CD14-positive monocyte (primary cell): ENCODE results near the gene EMD. TPM values are rescaled to one million over a fixed set of nuclear protein-coding genes. Genes with fewer than 3 reads are reported as not detected.

Experiments used
- DNase-seq, 3 donors: peaks; one replicate each; pipeline ENCODE4 v3.0.0-alpha.2; 2011 to 2022
- H2AFZ ChIP-seq: 2 replicates; pipeline ENCODE4 v1.6.0; 2012; ENCODE audit warnings: mild to moderate bottlenecking, low read depth, low read length, inconsistent platforms; ENCODE audit not compliant: insufficient read depth, poor library complexity, severe bottlenecking
- H3K27ac ChIP-seq, 2 donors: 1 replicate in 1 of 2; 2 replicates in 1 of 2; pipeline ENCODE4 v1.5.1; 2012 to 2013; ENCODE audit warnings: low read length in 2 of 2, control low read depth in 1 of 2, inconsistent platforms in 1 of 2, low read depth in 1 of 2, mild to moderate bottlenecking in 1 of 2
- H3K27me3 ChIP-seq, 2 donors: one replicate each; pipeline versions ENCODE4 v1.6.0 to v1.6.1; 2011 to 2013; ENCODE audit warnings: low read length in 2 of 2; ENCODE audit not compliant: control insufficient read depth in 2 of 2, insufficient read depth in 2 of 2
- H3K36me3 ChIP-seq, 2 donors: replicated peaks in 1 of 2; 1 replicate in 1 of 2; 2 replicates in 1 of 2; pipeline versions ENCODE4 v1.5.1 to v1.6.1; 2012 to 2013; ENCODE audit warnings: low read length in 2 of 2, control low read depth in 1 of 2, inconsistent platforms in 1 of 2, mild to moderate bottlenecking in 1 of 2; ENCODE audit not compliant: insufficient read depth in 2 of 2, control insufficient read depth in 1 of 2
- H3K4me1 ChIP-seq, 2 donors: 1 replicate in 1 of 2; 2 replicates in 1 of 2; pipeline versions ENCODE4 v1.5.1 to v1.6.1; 2012 to 2013; ENCODE audit warnings: low read length in 2 of 2, control low read depth in 1 of 2, inconsistent platforms in 1 of 2, mild to moderate bottlenecking in 1 of 2, moderate library complexity in 1 of 2; ENCODE audit not compliant: insufficient read depth in 2 of 2, control insufficient read depth in 1 of 2
- H3K4me2 ChIP-seq: replicated peaks from 2 replicates; pipeline ENCODE3; 2012; ENCODE audit warnings: low read length, moderate library complexity, mild to moderate bottlenecking; ENCODE audit not compliant: poor library complexity, severe bottlenecking; ENCODE audit errors: extremely low read depth
- H3K4me3 ChIP-seq, 3 experiments: fragments of 200-600 bp in 1 of 3; sonication (generic) in 1 of 3; replicated peaks in 1 of 3; 1 replicate in 2 of 3; 2 replicates in 1 of 3; pipeline ENCODE4 v1.5.1; 2011 to 2013; ENCODE audit warnings: low read length in 3 of 3, mild to moderate bottlenecking in 3 of 3, control low read depth in 2 of 3, low read depth in 2 of 3, inconsistent platforms in 1 of 3, moderate library complexity in 1 of 3
- H3K79me2 ChIP-seq: 2 replicates; pipeline ENCODE4 v1.6.0; 2012; ENCODE audit warnings: mild to moderate bottlenecking, control low read depth, inconsistent platforms, low read length, moderate library complexity; ENCODE audit not compliant: insufficient read depth
- H3K9ac ChIP-seq: 2 replicates; pipeline ENCODE4 v1.6.0; 2017; ENCODE audit warnings: low read length, mild to moderate bottlenecking; ENCODE audit not compliant: insufficient read depth, poor library complexity, severe bottlenecking
- H3K9me3 ChIP-seq, 2 donors: replicated peaks in 1 of 2; 1 replicate in 1 of 2; 2 replicates in 1 of 2; pipeline versions ENCODE4 v1.5.1 to v1.6.1; 2012 to 2013; ENCODE audit warnings: low read length in 2 of 2, control low read depth in 1 of 2; ENCODE audit not compliant: control insufficient read depth in 1 of 2, insufficient read depth in 1 of 2
- H4K20me1 ChIP-seq: 2 replicates; pipeline ENCODE4 v1.6.0; 2012; ENCODE audit warnings: mild to moderate bottlenecking, low read length, control low read depth, moderate library complexity; ENCODE audit not compliant: insufficient read depth
- H3K27ac Mint-ChIP-seq, 7 donors: one replicate each; pipeline ENCODE4 v1.8.0; 2020; ENCODE audit warnings: mild to moderate bottlenecking in 7 of 7, mixed read lengths in 7 of 7, moderate library complexity in 6 of 7, inconsistent platforms in 2 of 7
- H3K27me3 Mint-ChIP-seq, 3 donors: one replicate each; pipeline ENCODE4 v1.8.0; 2021 to 2022; ENCODE audit warnings: low read depth in 3 of 3, mild to moderate bottlenecking in 3 of 3, mixed read lengths in 3 of 3, moderate library complexity in 3 of 3, inconsistent platforms in 1 of 3
- H3K36me3 Mint-ChIP-seq, 2 donors: one replicate each; pipeline ENCODE4 v1.8.0; 2020; ENCODE audit warnings: mixed read lengths in 2 of 2, inconsistent platforms in 1 of 2, mild to moderate bottlenecking in 1 of 2
- H3K4me1 Mint-ChIP-seq: one replicate; pipeline ENCODE4 v1.8.0; 2020; ENCODE audit warnings: mild to moderate bottlenecking, mixed read lengths
- H3K4me3 Mint-ChIP-seq, 2 donors: one replicate each; pipeline ENCODE4 v1.8.0; 2020; ENCODE audit warnings: mild to moderate bottlenecking in 2 of 2, mixed read lengths in 2 of 2, moderate library complexity in 1 of 2
- H3K9me3 Mint-ChIP-seq, 7 donors: one replicate each; pipeline ENCODE4 v1.8.0; 2020 to 2022; ENCODE audit warnings: mixed read lengths in 7 of 7, mild to moderate bottlenecking in 6 of 7, moderate library complexity in 6 of 7, inconsistent platforms in 2 of 7
- WGBS: methylation state at CpG from one replicate; pipeline ENCODE4 v1.1.5; 2013; ENCODE audit warnings: missing lambda C conversion rate; ENCODE audit not compliant: insufficient coverage; 5-methylcytosine and 5-hydroxymethylcytosine counted together
- intact Hi-C, 2 donors: fragments of 100-400 bp; cut with micrococcal nuclease; formaldehyde crosslinking; loops; one replicate each; pipeline versions ENCODE4 v1.15.0 to v1.15.1; 2023
- polyA plus RNA-seq, 3 donors: library from polyadenylated mRNA; depleted of rRNA in 1 of 3; unstranded in 2 of 3; stranded (reverse) in 1 of 3; fragments of 300-500 nt in 2 of 3; fragments of >200 nt in 1 of 3; fragmentation: Illumina TruSeq in 2 of 3; gene quantifications; 1 replicate in 2 of 3; 2 replicates in 1 of 3; pipeline ENCODE4 v1.2.3, GENCODE V29; 2012 to 2021
- TF ChIP-seq, protein P1 (sequence below): fragments of 200-600 bp; IDR thresholded peaks from one replicate; pipeline ENCODE4 v1.8.0; 2022; ENCODE audit warnings: antibody characterized with exemption, mild to moderate bottlenecking

Gene EMD
- polyA plus RNA-seq, 3 donors = 14.0 to 126 (median 17.6) TPM

- DNase-seq = no peak
- Histone ChIP-seq H3K36me3 (peaks cover 7 to 15% of the 10 kb centered on the region in 2 donors), H4K20me1 (no peaks in the 10 kb centered on the region), H3K9ac (no peak overlapping the region), H3K4me1 (peaks cover 34% of the 10 kb centered on the region in 2 donors), H3K4me2 (peak overlapping the region; percentile 74), H3K27ac (peak overlapping the region; percentile 80 to 89), H2AFZ (no peak overlapping the region), H3K4me3 (peak overlapping the region in 1 of 3 experiments; percentile 76), H3K27me3 (no peaks in the 10 kb centered on the region), H3K79me2 (peaks cover 34% of the 10 kb centered on the region), H3K9me3 (no peaks in the 10 kb centered on the region)
- 20% methylated on average over 1 of the region's 8 CpGs for WGBS
- Mint-ChIP-seq H3K27me3 (peaks cover 0 to 6% (median 4%) of the 10 kb centered on the region in 3 donors), H3K4me3 (no peak overlapping the region), H3K27ac (peak overlapping the region; percentile 25 to 92 (median 90)), H3K4me1 (peaks cover 16% of the 10 kb centered on the region), H3K9me3 (peaks cover 0 to 8% (median 2%) of the 10 kb centered on the region in 7 donors), H3K36me3 (peaks cover 8 to 15% of the 10 kb centered on the region in 2 donors)
- intact Hi-C loops = loop anchor here in 1 of 2 donors (2.0 kb wide), 1 partner anchor 14 kb away; no protein-coding TSS in a partner anchor
- TF ChIP-seq, protein P1, sequence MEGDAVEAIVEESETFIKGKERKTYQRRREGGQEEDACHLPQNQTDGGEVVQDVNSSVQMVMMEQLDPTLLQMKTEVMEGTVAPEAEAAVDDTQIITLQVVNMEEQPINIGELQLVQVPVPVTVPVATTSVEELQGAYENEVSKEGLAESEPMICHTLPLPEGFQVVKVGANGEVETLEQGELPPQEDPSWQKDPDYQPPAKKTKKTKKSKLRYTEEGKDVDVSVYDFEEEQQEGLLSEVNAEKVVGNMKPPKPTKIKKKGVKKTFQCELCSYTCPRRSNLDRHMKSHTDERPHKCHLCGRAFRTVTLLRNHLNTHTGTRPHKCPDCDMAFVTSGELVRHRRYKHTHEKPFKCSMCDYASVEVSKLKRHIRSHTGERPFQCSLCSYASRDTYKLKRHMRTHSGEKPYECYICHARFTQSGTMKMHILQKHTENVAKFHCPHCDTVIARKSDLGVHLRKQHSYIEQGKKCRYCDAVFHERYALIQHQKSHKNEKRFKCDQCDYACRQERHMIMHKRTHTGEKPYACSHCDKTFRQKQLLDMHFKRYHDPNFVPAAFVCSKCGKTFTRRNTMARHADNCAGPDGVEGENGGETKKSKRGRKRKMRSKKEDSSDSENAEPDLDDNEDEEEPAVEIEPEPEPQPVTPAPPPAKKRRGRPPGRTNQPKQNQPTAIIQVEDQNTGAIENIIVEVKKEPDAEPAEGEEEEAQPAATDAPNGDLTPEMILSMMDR = no peak
Observed at GRCh38 chrX:154413142-154413541, 34.0 kb downstream of the EMD start.

DNA sequence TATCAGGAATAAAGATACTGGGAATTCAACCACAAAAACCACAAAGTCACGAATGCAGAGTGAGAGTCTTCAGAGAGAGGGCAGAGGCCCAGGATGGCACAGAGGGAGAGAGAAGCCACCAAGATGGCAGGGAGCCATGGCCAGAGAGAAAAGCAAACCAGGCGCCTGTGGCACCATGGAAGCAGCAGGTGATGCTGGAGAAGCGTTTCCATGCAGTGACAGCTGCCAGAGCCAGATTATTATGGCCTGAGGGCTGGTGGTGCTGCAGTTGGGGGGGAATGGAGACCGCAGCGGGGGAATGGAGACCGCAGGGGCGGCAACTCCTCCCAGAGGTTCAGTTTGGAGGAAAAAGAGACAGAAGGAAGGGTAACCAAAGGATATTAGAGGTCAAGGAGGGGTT lies 38.1 kb downstream of the EMD start:
- no peak for DNase-seq

More for the DNA sequence above, 38.1 kb downstream of the EMD start:
- H4K20me1 ChIP-seq = no peaks in the 10 kb centered on the region
- H3K36me3 ChIP-seq = peaks cover 19 to 41% of the 10 kb centered on the region in 2 donors
- intact Hi-C loops = no loop called here
- H3K4me3 Mint-ChIP-seq = no peak overlapping the region
- H2AFZ ChIP-seq = no peak overlapping the region
- peaks cover 11% of the 10 kb centered on the region for H3K79me2 ChIP-seq
- no peak overlapping the region for H3K4me3 ChIP-seq
- peaks cover 6% of the 10 kb centered on the region for H3K4me1 Mint-ChIP-seq
- no peak overlapping the region for H3K27ac ChIP-seq
- TF ChIP-seq, protein P1 = no peak
- H3K36me3 Mint-ChIP-seq = peaks cover 15 to 38% of the 10 kb centered on the region in 2 donors
- WGBS = no CpG with 5 or more reads among the region's 7 CpGs
- H3K9ac ChIP-seq = no peak overlapping the region
- H3K9me3 ChIP-seq = no peaks in the 10 kb centered on the region
- H3K27me3 ChIP-seq = no peaks in the 10 kb centered on the region
- H3K27me3 Mint-ChIP-seq = peaks cover 0 to 3% (median 0%) of the 10 kb centered on the region in 3 donors
- peak overlapping the region in 3 of 7 donors; percentile 68 to 72 (median 72) for H3K27ac Mint-ChIP-seq
- H3K9me3 Mint-ChIP-seq = peaks cover 0 to 4% (median 0%) of the 10 kb centered on the region in 7 donors
- no peak overlapping the region for H3K4me2 ChIP-seq
- H3K4me1 ChIP-seq = peaks cover 12 to 15% of the 10 kb centered on the region in 2 donors
